HG03558 (cell line): Measurements from ENCODE around the gene MMP27.

Experiments
- ATAC-seq: cut with Tn5 transposase; IDR thresholded peaks from one replicate; pipeline ENCODE4 v1.9.1; 2021; ENCODE audit warnings: moderate number of reproducible peaks; ENCODE audit not compliant: unreplicated experiment; ENCODE audit errors: extremely low read depth

MMP27 gene

DNA sequence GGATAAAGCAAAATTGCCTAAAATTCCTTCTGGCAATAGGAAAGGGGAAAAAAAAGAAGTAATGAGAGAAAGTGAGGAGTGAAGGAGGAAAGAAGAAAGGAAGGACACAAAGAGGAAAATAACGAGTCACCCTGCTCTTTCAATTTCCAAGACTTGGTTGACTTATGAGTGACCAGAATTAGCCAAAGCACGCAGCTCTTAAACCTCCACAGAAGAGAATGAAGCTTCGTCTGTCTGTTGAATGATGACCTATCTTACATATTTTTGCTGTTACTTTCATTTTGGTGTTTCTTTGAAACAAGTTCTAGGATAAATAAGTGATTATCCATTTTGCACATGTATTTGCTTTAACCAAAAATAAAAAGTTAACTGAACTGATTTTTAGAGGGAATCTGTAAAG is 728 bp downstream of the MMP27 start:
- no peak for ATAC-seq

DNA sequence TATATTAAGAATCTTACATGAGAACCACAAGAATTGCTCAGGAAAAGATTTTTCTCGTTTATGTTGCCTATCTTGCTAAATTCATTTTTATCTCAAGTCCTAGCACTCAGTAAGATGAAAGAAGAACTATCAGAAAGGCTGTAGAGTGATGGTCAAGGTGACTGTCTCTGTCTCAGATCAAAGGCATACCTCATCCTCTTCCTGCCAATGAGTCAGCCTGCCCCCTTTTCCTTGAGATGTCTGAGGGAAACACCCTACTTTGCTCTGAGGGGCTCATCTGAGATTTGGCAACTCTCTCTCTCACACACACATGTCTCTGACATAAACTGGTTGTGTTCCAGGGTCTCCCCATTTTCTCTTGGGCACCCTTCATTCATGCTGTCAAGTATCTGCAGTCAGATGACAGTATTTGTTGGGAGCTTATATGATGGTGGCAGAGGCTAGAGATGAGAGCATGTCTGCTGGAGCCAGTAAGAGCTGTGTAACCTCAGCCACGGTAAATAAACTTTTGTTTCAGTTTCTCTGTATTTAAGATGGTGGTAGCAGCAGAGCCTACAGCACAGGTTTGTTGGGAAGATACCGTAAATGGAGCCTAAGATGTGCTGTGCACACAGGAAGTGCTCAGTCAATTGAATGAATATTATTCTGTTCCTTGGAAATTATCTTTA is 1.6 kb downstream of the MMP27 start:
- no peak for ATAC-seq

DNA sequence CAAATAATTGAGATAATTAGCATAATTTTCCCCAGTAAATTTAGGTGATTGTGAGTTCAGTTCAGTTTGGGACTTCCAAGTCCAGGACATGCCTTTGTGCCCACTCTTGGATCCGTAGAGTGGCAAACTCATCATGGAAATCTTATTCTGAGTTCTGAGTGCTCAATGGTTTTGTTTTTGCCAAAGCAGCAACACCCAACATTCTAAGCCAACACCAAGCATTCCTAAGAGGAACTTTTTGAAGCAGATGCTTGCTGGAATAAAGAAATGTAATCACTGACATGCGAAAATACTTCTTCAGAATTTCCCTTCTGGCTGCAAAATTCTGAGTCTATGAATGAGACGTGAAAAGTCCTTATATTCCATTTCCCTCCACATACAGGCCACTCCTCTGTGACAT is 10.4 kb downstream of the MMP27 start:
- ATAC-seq = no peak

DNA sequence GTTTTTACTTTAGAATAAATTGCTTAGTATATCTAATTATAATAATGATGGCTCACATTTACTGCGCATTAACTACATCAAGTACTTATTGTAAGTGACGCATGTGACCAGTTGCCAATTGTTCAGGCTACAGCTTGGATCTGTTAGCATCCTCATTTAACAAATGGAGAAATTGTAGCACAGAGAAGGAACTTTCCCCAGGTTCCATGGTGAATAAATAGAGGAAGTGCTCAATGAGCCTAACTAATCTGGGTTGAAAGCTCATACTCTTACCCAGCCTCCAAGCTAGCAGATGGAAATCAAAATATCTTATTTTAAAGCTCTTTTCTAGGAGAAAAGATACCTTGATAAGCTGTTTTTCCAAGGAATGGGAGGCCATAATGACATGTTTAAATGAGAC is 19.8 kb downstream of the MMP27 start:
- no peak for ATAC-seq

DNA sequence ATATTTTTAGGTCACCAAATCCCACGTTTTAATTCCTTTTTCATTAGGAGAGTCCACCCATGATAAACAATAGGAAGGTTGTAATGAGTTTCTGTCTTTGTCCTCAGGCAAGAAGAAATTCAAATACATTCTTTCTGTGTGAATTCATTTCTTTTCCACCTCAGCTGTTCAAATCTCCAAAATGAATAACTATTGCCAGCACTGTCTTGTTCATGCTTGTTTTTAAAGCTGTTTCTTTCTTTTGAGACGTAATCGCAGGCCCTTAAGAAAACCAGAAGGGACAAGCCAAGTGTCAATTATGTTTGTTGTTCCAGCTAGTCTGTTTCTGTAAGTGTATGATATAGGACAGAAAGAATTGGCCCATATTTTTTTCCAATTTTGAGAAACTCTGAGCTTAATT is 20.2 kb downstream of the MMP27 start:
- no peak for ATAC-seq

DNA sequence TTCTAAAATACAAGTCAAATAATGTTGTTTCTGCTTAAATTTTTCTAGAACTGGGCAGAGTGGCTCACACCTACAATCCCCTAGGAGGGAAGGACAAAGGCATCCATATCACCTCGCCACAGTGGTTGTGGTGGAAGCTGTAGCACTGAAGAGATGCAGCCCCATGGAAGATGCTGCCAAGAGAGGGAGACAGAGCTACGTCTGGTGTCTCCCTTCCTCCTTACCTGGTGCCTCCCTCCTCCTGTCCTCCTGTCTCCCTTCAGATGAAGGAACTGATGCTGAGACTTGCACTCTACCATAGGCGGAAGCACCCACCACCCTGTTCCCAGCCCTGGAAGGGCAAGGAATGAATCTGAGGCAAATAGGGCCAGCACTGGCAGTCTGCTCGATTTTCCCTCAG is 22.3 kb downstream of the MMP27 start:
- ATAC-seq = no peak

DNA sequence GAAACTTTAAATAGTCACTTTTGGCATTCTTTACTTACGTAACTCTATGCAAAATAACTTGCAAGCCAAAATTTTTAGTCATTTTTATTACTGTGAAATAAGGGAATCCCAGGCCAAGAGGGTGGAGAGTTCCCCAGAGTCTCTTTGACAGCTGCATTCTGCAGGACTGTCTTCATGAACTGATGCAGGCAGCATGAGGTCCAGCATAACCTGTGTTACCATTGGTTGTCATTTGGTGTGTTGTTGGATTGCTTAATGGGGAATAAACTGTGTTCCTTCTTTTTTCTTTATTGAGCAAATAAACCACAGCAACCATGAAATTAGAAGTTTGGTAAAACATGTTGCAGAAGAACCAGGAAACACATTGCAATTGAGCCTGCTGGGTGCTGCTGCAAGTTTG is 24.6 kb downstream of the MMP27 start:
- ATAC-seq = no peak

DNA sequence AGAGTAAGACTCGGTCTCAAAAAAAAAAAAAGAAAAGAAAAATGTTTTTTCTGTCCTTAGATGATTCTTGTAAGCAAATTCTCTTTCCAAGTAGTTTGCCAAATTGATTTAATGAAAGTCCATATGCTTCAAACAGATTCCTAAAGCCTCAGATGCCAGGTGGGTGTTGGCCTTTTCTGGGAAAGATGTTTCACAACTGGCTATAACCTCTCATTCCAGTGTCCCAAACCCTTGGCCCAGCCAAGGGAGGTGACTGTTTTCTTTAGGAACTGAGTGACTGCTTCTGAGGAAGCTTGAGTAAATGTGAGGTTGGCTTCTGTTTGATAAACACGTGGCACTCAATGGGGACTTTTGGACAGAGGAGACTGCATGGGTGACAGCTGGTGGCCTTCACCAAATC is 27.5 kb downstream of the MMP27 start:
- ATAC-seq = no peak

DNA sequence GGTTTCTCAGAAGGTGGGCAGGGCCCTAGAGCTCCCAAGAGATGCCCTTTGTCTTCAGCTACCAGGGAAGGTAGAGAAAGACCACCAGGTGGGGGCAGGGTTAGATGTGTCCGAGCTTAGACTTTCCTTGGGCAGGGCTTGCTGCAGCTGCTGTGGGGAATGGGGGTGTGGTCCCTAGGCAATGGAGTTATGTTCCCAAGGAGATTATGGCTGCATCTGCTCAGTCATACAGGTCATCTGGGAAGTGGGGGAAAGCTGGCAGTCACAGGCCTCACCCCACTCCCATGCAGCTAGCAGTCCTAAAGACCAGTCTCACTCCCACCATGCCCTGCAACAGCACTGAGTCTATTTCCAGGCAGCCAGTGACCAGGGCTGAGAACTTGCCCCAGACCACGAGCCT is 29.5 kb downstream of the MMP27 start:
- no peak for ATAC-seq

DNA sequence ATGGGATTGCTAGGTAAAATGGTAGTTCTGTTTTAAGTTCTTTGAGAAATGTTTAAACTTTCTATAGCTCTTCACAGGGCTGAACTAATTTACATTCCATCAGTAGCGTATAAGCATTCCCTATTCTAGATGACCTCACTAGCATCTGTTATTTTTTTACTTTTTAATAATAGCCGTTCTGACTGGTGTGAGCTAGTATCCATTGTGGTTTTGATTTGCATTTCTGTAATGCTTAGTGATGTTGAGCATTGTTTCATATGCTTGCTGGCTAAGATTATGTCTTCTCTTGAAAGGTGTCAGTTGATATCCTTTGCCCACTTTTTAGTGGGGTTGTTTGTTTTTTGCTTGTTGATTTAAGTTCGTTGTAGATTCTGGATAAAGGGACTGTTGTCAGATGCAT is 35.9 kb downstream of the MMP27 start:
- peak; percentile 71 for ATAC-seq

DNA sequence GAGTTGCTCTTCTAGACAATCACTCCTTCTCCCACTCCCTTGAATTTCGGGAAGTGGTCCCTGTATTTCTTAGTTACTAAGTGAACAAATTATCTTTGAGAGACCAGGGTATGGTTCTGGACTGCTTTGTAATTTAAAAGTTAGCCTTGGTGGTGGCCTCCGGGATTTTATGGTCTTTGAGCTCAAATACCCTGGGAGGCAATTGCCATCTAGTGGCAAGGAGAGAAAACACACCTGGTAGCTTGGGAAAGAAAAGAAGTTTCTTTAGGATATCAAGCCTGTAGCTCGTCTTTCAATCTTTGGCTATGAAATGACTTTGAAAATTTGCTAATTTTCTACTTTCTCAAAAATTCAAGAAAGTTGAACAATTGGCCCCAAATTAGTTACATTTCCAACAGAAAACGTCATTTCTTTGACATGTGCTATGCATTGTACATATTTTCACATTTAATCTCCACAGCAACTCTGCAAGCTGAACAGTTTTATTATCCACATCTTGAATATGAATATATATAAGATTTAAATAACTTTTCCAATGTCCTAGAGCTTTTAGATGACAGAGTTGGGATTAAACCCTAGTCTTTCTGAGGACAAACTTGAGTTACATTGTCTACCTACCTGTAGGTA is 39.1 kb downstream of the MMP27 start:
- no peak for ATAC-seq

DNA sequence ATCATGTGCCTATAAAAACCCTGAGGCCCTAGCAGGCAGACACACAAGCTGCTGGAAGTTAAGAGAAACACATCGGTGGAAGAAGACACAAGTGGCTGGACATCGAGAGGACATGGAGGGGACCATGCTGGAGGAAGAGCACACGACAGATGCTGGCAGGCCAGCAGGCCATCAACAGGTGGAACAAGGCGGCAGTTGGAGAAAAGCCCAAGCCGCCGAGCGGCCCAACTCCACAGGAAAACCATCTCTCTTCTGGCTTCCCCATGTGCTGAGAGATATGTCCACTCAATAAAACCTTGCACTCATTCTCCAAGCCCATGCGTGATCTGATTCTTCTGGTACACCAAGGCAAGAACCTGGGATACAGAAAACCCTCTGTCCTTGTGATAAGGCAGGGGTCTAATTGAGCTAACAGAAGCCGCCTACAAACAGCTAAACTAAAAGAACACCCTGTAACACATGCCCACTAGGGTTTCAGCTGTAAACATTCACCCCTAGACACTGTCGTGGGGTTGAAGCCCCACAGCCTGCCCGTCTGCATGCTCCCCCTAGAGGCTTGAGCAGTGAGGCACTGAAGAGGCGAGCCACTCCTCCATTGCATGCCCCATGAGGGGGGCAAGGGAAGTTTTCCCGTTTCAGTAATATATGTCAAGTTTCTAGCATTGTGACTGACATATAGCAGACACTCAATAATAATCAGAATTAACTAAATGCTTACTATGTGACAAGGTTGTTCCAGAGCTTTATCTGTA is 41.4 kb downstream of the MMP27 start:
- no peak for ATAC-seq

DNA sequence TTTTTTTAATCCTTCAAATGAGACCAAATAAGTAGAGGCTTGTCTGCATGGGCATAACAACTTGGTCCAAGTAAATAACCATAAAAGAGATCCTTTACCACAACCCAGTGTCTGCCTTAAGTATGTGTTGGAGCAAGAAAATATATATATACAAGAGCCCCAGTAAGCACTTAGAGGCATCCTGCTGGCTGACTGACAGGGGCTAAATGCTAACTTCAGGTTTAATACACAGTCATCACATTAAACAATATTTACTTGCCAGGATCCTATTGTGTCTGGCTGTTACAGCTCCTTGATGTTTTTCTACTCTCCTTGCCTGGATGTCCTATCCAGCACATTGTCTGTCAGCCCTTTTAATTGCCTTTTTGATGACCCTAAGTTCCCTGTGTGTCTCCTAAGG is 43.0 kb downstream of the MMP27 start:
- no peak for ATAC-seq

DNA sequence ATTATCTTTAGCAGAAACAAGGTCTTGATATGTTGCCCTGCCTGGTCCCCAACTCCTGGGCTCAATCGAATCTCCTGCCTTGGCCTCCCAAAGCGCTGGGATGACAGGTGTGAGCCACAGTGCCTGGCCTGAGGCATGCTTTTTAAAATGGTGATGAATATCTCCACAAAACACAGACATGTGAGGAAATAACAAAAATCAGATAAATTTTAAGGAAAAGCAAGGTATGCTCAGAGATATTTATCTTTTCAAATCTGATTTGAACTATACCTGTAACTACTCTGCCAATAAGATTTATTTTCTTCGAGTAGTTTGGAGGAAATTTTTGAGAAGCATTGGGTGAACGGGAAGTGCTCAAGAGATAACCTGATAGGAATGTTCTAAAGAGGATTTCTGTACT is 44.5 kb downstream of the MMP27 start:
- no peak for ATAC-seq

DNA sequence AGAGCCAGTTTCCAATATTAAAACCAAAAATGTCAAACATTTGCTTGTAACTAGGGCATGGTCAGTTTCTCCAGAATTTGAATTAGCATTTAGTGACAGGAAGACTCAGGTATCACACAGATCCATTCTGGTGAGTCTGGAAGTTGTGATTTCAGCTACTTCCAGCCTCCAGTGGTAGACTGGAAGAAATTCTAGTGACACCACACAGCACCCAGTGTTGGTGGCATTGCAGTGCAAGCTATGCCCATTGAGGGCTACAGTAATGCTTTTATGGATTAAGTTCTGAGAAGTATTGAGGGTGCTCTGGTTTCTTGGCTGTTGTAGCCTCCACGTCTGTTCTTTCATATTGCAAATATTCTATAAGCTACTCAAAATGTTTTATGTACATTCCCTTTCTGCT is 49.0 kb downstream of the MMP27 start:
- no peak for ATAC-seq

DNA sequence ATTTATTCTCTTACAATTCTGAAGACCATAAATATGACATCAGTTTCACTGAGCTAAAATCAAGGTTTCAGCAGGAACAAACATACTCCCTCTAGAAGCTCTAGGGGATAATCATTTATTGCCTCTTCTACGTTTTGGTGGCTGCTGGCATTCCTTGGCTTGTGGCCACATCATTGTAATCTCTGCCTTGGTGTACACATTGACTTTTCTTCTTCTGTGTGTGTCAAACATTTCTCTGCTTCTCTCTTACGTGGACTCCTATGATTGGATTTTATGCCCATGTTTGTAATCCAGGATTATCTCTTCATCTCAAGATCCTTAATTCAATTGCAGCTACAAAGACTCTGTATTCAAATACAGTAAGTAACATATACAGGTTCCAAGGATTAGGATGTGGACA is 50.0 kb downstream of the MMP27 start:
- no peak for ATAC-seq

DNA sequence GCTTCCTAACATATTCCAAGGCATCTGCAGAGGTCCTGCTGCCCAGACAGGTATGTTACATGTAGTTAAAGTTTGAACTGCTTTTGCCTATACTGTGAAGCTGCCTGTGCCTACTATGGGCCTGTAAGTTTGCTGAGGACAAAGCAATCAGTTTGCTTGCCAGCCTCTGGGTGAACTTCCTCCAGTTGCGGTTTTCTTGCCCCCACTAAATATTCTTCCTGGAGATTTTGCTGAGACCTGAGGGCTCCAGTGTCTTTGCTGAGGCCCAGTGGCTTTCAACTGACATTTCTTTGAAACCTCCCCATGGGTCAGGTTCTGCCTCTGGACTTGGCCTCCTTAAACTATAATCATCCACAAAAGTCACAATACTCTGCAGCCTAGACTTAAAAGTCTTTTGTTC is 50.8 kb downstream of the MMP27 start:
- ATAC-seq = no peak

DNA sequence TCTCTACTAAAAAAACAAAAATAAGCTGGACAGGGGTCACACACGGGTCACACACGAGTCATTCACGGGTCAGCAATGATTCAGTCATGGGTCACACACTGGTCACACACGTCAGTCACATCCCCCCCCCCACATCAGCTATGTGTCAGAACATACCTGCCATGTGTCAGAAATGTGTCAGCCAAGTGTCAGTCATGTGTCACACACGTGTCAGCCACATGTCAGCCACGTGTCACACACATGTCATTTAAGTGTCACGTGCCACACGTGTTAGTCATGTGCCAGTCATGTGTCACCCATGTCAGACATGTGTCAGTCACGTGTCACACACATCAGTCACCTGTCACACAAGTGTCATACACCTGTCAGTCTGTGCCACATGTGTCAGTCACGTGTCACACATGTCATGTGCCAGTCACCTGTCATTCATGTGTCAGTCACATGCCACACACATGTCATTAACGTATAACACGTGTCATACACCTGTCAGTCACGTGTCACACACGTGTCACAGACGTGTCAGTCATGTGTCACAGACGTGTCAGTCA is 51.8 kb downstream of the MMP27 start:
- no peak for ATAC-seq

DNA sequence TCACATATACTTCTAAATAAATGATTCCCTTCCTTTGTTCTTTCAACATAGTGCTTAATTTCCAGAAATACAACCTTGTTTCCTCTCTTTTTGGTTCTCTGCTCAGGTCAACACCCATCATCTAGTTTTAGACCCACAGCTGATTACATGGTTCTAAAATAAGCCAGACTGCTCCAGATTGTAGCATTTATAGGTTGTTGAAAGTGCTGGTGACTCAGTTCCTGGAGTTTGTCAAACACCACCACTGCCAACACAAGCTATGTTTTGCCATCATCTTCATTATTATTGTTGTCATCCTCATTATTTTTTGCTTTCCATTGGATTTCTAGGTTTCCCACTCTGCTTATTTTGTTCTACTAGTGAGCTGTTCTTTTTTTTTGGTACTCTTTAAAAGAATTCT is 58.1 kb downstream of the MMP27 start:
- ATAC-seq = no peak

DNA sequence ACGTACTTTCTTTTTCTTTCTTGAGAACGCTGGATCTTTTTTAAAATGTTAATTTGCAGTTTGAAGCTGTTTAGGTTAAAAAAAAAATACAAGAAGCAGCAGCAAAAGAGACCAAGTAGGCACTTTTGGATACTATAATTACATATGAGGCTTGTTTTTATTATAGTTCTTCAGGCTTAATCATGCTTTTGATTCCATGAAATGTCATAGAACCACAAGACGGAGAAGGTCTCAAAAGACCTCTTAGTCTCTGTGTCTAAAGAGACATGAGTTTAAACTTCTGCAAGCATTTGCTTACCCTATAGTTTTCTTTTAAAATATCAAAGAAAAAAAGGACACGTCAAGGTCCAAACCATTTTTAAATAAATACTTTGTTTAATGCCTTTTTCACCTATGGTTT is 61.6 kb downstream of the MMP27 start:
- no peak for ATAC-seq
